IPS-11a (cell line): ENCODE data around the gene ATP6AP1.

Source experiments
- H3K4me3 ChIP-seq: one replicate; pipeline ENCODE4 v1.5.1; 2013; ENCODE audit warnings: low read depth, low read length, control low read depth

ATP6AP1 gene

DNA sequence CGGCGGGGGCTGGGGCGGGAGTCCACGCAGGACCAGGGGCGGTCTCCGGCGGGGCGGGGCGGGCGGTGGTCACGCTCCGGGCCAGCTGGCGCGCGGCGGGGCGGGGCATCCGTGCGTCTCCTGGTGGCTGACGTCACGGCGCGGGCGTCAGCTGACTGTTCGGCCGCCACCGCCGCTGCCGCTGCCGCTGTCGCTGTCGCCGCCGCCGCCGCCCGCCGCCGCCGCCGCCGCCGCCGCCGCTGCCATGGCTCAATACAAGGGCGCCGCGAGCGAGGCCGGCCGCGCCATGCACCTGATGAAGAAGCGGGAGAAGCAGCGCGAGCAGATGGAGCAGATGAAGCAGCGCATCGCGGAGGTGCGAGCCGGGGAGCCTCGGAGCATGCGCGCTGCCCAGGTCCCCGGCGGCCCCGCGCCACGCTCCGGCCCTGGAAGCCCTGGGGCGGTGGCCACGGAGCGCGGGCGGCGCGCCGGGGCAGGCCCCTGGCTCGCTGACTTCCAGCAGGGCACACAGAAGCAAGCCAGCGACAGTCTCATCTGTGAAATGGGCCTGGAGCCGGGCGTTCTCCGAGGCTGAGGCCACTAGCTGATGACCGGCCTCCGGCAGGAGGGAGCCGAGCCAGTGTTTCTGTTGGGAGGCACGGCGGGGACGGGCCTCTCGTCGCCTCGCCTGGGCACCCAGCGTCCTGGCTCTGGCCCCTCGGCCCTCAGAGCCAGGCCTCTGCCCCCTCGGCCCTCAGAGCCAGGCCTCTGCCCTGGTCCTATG lies 15.7 kb downstream of the ATP6AP1 start, which contains the start of gene FAM50A:
Gene FAM50A (plus strand): TSS at position 150 of the 763 bp plus-strand sequence. CDS start 95 bp downstream, at position 245.
- peak within 1 kb of the TSS; percentile 30 for H3K4me3 ChIP-seq

DNA sequence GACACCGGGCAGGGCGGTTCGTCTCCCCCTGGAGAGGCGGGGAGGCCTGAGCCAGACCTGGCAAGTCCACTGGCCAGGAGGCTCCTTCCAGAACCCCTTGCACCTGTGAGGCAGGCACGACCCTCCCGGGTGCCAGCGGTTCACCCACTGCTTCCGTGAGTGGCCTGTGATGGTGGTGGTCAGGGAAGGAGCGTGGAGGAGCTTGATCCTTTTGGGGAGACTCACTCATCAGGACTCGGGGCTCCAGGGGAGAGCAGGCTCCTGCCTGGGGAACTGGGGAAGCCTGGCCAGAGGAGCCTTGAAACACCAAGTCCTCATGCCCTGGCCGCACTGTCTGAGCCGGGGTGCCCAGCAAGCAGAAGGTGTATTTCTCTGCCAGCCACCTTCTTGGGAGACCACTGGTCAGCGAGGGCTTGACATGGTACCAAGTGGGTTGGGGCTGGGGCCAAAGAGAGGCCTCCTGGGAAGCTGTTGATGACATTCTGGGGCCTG lies 16.3 kb downstream of the ATP6AP1 start:
- peak overlapping the region; percentile 30 for H3K4me3 ChIP-seq

DNA sequence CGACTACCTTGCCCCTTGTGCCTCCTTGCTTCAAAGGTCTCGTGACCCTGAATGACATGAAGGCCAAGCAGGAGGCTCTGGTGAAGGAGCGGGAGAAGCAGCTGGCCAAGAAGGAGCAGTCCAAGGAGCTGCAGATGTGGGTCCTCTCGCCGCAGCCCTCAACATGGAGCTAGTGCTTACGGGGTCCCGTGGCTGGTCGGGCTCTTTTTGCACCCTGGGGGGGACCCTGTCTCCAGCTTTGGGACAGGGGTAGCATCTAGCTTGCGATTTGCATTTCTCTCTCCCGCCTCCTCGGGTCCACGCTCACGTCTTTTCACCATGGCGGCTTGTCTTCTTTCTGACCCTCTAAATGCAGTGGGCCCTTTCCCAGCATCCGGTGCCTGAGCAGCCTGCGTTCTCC lies 17.3 kb downstream of the ATP6AP1 start:
- H3K4me3 ChIP-seq: no peak overlapping the region

DNA sequence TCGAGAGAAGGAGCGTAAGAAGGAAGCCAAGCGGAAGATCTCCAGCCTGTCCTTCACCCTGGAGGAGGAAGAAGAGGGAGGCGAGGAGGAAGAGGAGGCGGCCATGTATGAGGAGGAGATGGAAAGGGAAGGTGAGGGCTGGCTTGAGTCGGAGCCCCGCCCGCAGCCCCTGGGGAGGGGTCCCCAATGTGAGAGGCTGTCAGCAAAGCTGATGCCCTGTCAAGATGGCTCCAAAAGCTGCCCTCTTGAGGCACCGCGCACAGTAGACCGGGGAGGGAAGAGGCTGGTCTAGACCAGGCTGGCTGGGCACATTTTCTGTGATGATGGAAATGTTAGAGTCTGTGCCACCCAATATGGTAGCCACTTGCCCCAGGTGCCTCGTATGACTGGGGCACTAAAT lies 18.0 kb downstream of the ATP6AP1 start:
- H3K4me3 ChIP-seq: no peak overlapping the region

DNA sequence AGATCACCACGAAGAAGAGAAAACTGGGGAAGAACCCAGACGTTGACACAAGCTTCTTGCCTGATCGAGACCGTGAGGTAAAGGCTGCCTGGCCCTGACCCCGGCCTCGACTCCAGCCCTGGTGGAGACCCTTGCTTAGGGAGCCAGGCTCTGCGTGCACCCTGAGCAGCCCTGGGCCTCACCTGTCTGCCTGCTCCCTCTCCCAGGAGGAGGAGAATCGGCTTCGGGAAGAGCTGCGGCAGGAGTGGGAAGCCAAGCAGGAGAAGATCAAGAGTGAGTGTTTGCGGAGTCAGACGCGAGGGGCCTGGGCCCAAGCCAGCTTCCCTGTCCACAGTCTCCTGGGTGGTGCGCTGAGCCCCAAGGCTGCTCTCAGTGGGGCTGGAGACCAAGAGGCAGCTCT lies 20.0 kb downstream of the ATP6AP1 start:
- H3K4me3 ChIP-seq: no peak overlapping the region

DNA sequence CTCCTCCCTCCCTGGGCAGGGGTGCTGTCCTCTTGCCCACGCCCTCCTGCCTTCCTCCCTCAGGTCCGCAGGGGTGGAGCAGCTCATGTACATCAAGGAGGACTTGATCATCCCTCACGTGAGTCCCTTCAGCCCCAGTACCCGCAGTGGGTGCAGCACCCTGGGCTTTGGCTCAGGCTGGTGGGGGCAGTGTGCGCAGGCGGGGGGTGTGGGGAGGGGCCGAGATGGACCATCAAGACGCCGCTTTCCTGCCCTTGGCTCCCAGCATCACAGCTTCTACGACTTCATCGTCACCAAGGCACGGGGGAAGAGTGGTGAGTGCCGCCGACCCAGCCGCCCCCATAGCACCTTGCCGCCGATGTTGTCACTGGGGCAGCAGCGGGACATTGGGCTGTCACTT lies 21.1 kb downstream of the ATP6AP1 start:
- H3K4me3 ChIP-seq: no peak overlapping the region

DNA sequence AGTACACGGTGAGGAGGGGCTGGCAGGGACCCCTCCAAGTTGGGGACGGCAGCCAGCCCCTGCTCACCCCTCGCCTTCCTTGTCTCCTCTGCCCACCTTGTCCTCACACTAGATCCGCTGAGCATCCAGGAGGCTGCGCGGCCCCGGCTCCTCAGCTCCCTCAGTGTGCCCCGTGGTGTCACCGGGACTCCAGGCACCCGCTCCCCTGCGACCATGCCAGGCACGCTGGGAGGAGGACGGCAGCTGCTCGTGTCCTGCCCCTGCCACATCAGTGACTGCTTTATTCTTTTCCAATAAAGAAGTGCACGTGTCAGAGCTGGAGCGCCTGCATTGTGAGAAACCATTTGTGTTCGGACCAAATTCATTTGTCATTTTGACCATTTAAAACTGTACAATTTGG lies 21.8 kb downstream of the ATP6AP1 start:
- no peak overlapping the region for H3K4me3 ChIP-seq

DNA sequence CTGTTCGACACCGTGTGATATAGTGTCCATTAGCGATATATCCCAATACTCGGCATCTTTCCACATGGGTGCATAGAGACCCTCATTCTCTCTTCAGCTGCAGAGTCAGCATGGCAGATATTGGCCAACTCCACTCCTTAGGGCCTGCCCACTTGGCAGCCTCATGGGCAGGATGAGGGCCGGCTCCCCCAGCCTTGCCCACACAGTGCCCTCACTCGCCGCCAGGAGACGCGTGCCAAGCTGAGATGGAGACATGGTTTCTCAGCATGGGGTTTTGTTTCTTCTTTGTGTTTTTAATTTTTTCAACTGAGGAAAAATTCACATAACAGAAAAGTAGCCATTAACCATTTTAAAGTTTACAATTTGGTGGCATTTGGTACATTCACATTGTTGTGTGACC lies 24.3 kb downstream of the ATP6AP1 start:
- no peak overlapping the region for H3K4me3 ChIP-seq

DNA sequence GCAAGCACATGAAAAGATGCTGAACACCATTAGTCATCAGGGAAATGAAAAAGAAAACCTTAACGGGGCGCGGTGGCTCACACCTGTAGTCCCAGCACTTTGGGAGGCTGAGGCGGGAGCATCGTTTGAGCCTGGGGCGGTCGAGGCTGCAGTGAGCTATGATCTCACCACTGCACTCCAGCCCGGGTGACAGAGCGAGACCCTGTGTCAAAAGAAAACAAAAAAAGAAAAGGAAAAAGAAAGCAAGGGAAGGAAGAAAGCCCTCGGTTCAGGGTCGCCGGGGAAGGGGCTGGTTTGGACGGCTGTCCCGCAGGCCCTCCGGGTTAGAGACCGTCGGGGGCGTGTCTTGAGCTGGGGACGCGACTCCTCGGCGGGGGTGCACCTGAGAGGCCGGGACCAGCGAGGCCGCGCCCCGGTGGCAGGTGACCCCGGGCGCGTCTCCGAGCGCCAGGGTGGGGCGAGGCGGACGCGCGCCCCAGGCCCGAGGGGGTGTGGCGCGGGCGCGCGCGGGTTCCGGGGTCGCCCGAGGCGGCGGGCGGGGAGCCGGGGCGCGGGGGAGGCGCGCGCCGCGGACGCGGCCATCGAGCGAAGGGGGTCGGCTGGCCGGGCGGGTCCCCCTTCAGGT lies 29.1 kb downstream of the ATP6AP1 start:
- no peak overlapping the region for H3K4me3 ChIP-seq

DNA sequence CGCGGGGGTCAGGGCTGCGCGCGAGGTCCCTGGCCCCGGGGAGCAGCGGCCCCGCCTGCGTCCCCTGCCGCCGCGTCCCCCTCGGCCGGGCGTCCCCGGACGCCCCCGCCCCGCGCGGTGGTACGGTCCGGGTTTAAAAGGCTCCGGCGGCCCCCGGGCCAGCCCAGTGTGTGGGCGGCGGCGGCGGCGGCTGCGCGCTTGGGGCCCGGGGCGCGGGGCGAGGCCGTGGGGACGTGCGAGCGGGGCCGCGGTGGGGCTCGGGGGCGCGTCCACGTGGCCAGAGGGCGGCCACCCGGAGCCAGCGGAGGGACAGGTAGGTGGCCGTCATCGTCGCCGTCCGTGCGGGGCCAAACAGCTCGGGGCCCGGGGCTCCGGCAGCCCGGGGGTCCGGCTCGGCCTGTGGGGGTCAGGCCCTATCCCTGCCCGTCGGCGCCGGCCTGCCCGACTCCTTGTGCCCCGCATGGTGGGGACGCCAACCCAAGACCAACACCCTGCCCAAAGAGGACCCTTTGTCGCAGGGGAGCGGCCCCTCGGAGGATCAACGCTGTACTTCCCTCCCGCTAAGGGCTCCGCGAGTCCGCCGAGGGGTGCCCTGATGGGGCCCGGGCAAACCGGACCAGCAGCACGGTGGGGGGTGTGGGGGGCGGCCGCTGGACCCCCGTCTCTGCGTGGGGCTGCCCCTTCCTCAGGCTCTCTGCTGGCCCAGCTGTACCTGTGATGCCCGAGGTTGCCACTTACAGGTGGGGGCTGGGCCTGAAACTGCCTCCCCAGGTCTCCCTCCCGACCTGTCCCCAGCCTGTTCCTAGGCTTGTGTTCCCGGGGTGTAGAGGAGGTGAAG lies 29.9 kb downstream of the ATP6AP1 start, which contains the start of gene PLXNA3:
Gene PLXNA3 (plus strand): TSS at position 166 of the 838 bp plus-strand sequence. CDS start 1,903 bp downstream, outside the sequence.
- peak within 1 kb of the TSS; percentile 37 for H3K4me3 ChIP-seq

DNA sequence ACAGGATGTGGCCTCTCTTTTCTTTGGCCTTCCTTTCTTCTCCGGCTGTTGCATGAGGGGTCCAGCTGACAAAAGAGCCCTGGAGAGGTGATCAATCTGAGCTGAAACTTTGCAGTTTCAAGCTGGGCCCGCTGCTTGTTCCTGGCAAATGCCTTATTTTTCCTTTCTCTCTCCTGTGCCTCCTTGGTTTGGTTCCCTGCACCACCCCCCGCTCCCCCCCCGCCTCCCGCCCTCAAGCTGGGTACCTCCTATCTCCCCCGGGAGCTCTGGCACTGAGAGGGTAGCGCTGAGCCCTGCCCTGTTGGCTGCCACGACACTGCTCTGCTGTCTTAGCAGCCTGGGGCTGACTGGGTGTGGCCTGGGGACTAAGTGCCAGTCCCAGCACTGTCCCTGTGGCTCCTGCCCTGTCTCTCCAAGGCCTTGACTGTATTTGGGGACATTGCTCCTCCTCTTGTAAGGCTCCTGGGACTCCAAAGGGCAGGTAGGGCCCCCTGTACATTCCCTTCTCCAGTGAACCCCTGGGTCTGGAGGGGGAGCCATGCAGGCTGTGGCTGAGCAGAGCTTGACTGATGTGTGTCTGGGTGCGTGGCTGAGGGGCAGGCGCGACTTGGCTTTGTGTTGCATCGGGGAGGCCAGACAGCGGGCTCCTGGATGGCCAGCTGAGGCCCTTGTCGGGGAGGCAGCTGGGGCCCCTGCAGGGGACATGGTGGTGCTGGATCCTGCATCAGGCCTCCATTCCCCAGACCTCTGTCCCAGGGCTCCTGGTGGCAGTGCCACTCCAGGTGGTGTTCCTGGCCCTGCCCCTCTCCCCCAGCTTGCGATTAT lies 30.7 kb downstream of the ATP6AP1 start:
- peak overlapping the region; percentile 37 for H3K4me3 ChIP-seq

DNA sequence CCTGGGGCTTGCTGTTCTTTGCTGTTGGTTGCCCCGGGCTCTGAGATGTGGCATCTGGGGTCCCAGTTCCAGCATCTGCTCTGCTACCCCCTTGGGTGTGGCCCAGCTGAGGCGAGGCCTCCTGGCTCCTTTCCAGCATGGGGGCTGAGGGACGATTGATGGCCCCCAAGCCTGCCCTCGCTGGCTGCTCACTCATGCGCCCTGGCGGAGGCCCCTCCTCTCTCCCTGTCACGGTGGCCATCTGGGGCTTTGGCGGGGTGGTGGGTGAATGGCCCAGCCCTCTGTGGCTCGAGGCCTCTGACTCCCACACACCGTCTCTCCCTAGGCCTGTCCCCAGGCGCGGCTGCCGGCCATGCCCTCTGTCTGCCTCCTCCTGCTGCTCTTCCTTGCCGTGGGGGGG lies 31.4 kb downstream of the ATP6AP1 start:
- H3K4me3 ChIP-seq: no peak overlapping the region

DNA sequence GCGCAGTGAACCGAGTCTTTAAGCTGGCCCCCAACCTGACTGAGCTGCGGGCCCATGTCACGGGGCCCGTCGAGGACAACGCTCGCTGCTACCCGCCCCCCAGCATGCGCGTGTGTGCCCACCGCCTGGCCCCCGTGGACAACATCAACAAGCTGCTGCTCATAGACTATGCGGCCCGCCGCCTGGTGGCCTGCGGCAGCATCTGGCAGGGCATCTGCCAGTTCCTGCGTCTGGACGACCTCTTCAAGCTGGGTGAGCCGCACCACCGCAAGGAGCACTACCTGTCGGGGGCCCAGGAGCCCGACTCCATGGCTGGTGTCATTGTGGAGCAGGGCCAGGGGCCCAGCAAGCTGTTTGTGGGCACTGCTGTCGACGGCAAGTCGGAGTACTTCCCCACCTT lies 31.8 kb downstream of the ATP6AP1 start:
- no peak overlapping the region for H3K4me3 ChIP-seq

DNA sequence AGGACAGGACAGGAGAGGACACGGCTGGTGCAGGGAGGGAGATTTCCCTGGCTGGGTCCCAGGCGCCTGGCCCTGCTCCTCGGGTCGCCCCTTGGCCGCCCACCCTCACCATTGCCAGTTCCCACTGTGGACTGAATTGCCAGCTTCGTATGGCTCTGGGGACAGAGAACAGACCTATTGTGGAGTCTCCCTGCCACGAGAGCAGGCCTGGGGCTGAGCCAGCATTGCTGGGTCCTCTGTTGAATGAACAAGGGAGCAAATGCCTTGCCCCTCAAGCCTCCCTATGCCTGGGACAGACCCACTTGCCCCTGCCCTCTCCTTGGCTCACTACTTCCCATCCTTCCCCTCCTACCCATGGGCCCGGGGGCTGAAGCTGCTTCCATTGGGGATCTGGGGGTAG lies 33.9 kb downstream of the ATP6AP1 start:
- H3K4me3 ChIP-seq: no peak overlapping the region

DNA sequence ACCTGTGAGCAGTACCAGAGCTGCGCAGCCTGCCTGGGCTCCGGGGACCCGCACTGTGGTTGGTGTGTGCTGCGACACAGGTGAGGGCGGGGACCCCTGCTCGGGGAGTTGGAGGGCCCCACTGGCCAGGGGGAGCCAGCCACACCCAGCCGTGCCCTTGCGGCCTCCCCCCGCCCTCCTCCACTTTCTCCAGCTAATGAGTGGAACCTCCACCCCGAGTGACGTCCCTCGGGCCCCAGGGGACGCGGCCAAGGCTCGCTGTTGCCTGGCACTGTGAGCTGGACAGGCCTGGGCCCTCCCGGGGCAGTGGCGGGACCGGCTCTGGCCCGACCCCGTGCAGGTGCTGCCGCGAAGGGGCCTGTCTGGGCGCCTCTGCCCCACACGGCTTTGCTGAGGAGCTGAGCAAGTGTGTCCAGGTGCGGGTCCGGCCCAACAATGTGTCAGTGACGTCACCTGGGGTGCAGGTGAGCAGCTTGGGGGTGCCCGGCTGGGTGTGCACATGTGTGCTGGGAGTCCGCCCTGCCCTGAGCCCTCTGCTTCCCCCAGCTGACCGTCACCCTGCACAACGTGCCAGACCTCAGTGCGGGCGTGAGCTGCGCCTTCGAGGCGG lies 35.2 kb downstream of the ATP6AP1 start:
- no peak overlapping the region for H3K4me3 ChIP-seq

DNA sequence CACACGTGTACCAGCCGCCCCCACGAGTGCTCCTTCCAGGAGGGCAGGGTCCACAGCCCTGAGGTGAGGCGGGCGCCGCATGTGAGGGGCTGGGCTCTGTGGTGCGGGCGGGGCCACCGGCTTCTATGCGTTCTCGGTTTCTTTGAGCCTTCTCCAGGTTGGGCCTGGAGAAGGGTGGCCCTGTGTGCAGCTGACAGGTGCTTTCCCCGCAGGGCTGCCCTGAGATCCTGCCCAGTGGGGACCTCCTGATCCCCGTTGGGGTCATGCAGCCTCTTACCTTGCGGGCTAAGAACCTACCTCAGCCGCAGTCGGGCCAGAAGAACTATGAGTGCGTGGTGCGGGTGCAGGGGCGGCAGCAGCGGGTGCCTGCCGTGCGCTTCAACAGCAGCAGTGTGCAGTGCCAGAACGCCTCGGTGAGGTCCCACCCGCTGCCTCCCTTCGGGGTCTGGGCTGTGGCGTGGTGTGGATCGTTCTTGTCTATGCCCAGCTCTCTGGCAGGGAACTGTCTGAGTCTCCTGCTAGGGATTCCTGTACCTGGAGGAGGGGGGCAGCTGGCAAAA lies 36.4 kb downstream of the ATP6AP1 start:
- no peak overlapping the region for H3K4me3 ChIP-seq

DNA sequence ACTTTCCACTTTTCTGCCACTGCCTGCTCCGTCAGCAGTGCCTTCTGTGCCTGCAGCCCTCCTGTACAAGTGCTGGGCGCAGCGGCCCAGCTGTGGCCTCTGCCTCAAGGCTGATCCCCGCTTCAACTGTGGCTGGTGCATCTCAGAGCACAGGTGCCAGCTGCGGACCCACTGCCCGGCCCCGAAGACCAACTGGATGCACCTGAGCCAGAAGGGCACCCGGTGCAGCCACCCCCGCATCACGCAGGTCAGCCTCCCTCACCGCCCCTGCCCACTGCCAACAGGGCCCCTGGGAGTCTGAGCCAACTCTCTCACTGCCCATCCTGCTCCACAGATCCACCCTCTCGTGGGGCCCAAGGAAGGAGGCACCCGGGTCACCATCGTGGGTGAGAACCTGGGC lies 37.1 kb downstream of the ATP6AP1 start:
- no peak overlapping the region for H3K4me3 ChIP-seq

DNA sequence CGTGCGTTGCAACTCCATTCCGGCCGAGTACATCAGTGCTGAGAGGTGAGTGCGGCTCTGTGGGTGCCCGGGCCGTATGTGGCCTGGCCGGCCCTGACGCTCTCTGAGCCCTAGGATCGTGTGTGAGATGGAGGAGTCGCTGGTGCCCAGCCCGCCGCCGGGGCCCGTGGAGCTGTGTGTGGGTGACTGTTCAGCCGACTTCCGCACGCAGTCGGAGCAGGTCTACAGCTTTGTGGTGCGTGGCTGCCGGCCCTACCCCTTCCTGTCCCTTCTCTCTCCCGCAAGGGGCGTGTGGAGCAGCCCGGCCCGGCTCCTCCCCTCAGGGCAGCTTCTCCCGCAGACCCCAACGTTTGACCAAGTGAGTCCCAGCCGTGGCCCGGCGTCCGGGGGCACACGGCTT lies 37.6 kb downstream of the ATP6AP1 start:
- no peak overlapping the region for H3K4me3 ChIP-seq

DNA sequence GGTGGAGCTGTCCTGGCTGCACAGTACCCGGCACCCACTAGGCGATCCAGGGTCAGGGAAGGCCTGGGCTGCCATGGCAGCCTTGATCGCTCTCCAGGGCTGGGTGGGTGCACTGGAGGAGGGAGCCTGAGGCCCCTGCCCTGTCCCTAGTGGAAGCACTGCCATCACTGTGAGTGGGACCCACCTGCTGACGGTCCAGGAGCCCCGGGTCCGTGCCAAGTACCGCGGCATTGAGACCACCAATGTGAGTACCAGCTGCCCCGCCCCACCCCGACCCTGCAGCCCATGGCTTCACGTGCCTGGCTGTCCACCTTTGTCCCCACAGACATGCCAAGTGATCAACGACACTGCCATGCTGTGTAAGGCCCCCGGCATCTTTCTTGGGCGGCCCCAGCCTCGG lies 38.4 kb downstream of the ATP6AP1 start:
- no peak overlapping the region for H3K4me3 ChIP-seq

DNA sequence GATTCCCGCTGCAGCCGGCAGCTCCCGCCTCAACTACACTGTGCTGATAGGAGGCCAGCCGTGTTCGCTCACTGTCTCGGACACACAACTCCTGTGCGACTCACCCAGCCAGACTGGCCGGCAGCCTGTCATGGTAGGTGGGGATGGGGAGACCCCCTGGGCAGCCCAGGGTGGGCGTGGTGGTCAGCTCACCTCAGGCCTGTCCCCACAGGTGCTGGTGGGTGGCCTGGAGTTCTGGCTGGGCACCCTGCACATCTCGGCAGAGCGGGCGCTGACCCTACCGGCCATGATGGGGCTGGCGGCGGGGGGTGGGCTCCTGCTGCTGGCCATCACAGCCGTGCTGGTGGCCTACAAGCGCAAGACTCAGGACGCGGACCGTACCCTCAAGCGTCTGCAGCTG lies 39.1 kb downstream of the ATP6AP1 start:
- no peak overlapping the region for H3K4me3 ChIP-seq
